SK-N-SH (cell line): Measurements from ENCODE around the gene SCT. TPM values are rescaled to one million over a fixed set of nuclear protein-coding genes. Genes with fewer than 3 reads are reported as not detected.

Source experiments
- CTCF ChIA-PET: fragments of 300-600, 350-600 bp; formaldehyde crosslinking; extraction: SDS; loops from one replicate; lab custom pipeline; 2021; lab: Yijun Ruan, JAX
- POLR2A ChIA-PET: fragments of 350-600 bp; sonication (Branson Sonifier 250); formaldehyde crosslinking; extraction: SDS; loops from one replicate; lab custom pipeline; 2020; ENCODE audit warnings: antibody characterized with exemption, inconsistent platforms; lab: Yijun Ruan, JAX
- DNase-seq: peaks from one replicate; pipeline ENCODE4 v3.0.0; 2012
- H2AFZ ChIP-seq: fragments of 200-600 bp; sonication (generic); 2 replicates; pipeline ENCODE4 v1.8.1; 2016; ENCODE audit warnings: antibody characterized with exemption, mild to moderate bottlenecking, low read depth
- H3F3A ChIP-seq: fragments of 200-600 bp; sonication (generic); replicated peaks from 2 replicates; pipeline ENCODE3; 2016; ENCODE audit warnings: antibody characterized with exemption, mild to moderate bottlenecking; ENCODE audit not compliant: insufficient read depth
- H3K27ac ChIP-seq, 2 experiments: fragments of 200-500 bp in 1 of 2; fragments of 200-600 bp in 1 of 2; sonication (Bioruptor generic) in 1 of 2; sonication (generic), shearing (Covaris generic) in 1 of 2; 2 replicates each; pipeline versions ENCODE4 v1.5.1 to v1.6.1; 2014 to 2016; ENCODE audit warnings: low read depth in 2 of 2, inconsistent platforms in 1 of 2, low read length in 1 of 2, mild to moderate bottlenecking in 1 of 2, mixed read lengths in 1 of 2
- H3K27me3 ChIP-seq: fragments of 200-600 bp; sonication (generic), shearing (Covaris generic); 2 replicates; pipeline ENCODE4 v1.6.1; 2016; ENCODE audit warnings: mixed run types; ENCODE audit not compliant: insufficient read depth
- H3K36me3 ChIP-seq, 2 experiments: fragments of 200-500 bp in 1 of 2; fragments of 200-600 bp in 1 of 2; sonication (Bioruptor generic) in 1 of 2; sonication (generic) in 1 of 2; replicated peaks in 1 of 2; 2 replicates each; pipeline versions ENCODE3 to v1.5.1; 2014 to 2016; ENCODE audit warnings: low read length in 1 of 2, mild to moderate bottlenecking in 1 of 2; ENCODE audit not compliant: insufficient read depth in 2 of 2, control insufficient read depth in 1 of 2
- H3K4me1 ChIP-seq, 2 experiments: fragments of 200-500 bp in 1 of 2; fragments of 200-600 bp in 1 of 2; sonication (Bioruptor generic) in 1 of 2; sonication (generic), shearing (Covaris generic) in 1 of 2; 2 replicates each; pipeline versions ENCODE4 v1.5.1 to v1.6.1; 2014 to 2016; ENCODE audit warnings: low read depth in 1 of 2, low read length in 1 of 2, mixed run types in 1 of 2; ENCODE audit not compliant: insufficient read depth in 2 of 2, control insufficient read depth in 1 of 2
- H3K4me2 ChIP-seq: fragments of 200-600 bp; sonication (generic), shearing (Covaris generic); 2 replicates; pipeline ENCODE4 v1.6.1; 2017; ENCODE audit warnings: mixed run types
- H3K4me3 ChIP-seq, 2 experiments: fragments of 200-500 bp in 1 of 2; fragments of 200-600 bp in 1 of 2; sonication (Bioruptor generic) in 1 of 2; sonication (generic), shearing (Covaris generic) in 1 of 2; 2 replicates each; pipeline versions ENCODE4 v1.5.1 to v1.8.1; 2014 to 2016; ENCODE audit warnings: low read depth in 2 of 2, inconsistent platforms in 1 of 2, low read length in 1 of 2, mild to moderate bottlenecking in 1 of 2, mixed read lengths in 1 of 2, moderate library complexity in 1 of 2
- H3K79me2 ChIP-seq: fragments of 200-600 bp; sonication (generic); 2 replicates; pipeline ENCODE4 v1.8.1; 2017; ENCODE audit warnings: mild to moderate bottlenecking; ENCODE audit not compliant: insufficient read depth
- H3K9ac ChIP-seq: fragments of 200-600 bp; sonication (generic); 2 replicates; pipeline ENCODE4 v1.6.1; 2017; ENCODE audit warnings: mixed run types
- H3K9me2 ChIP-seq: fragments of 200-600 bp; sonication (generic); 2 replicates; pipeline ENCODE4 v1.6.1; 2017; ENCODE audit warnings: mixed run types
- H3K9me3 ChIP-seq: fragments of 200-600 bp; sonication (generic); 2 replicates; pipeline ENCODE4 v1.6.1; 2017; ENCODE audit warnings: mixed run types, mild to moderate bottlenecking, moderate library complexity
- H4K20me1 ChIP-seq: fragments of 200-600 bp; sonication (generic); 2 replicates; pipeline ENCODE4 v1.6.1; 2017; ENCODE audit warnings: mild to moderate bottlenecking, mixed run types; ENCODE audit not compliant: insufficient read depth
- EZH2phosphoT487 ChIP-seq: fragments of 200-600 bp; sonication (generic); IDR thresholded peaks from 2 replicates; pipeline ENCODE4 v1.6.1; 2017; ENCODE audit warnings: low read depth, mixed run types, mild to moderate bottlenecking, antibody characterized with exemption, moderate library complexity, borderline replicate concordance
- FOSL2 ChIP-seq: IDR thresholded peaks from 2 replicates; pipeline ENCODE4 v1.4.0; 2012; ENCODE audit warnings: low read depth, mild to moderate bottlenecking, moderate library complexity, borderline replicate concordance
- RFX5 ChIP-seq: IDR thresholded peaks from 2 replicates; pipeline ENCODE4 v1.6.1; 2012; ENCODE audit warnings: mild to moderate bottlenecking, improper control_type of control experiment, low read length
- RXRA ChIP-seq: IDR thresholded peaks from 2 replicates; pipeline ENCODE4 v1.4.0; 2012; ENCODE audit warnings: low read depth, mild to moderate bottlenecking, borderline replicate concordance
- TAF1 ChIP-seq: IDR thresholded peaks from 2 replicates; pipeline ENCODE4 v1.6.1; 2012; ENCODE audit warnings: low read depth, mild to moderate bottlenecking, low read length, moderate library complexity, borderline replicate concordance
- TCF12 ChIP-seq: IDR thresholded peaks from 2 replicates; pipeline ENCODE4 v1.4.0; 2012
- TEAD4 ChIP-seq: IDR thresholded peaks from 2 replicates; pipeline ENCODE4 v1.4.0; 2012; ENCODE audit warnings: mild to moderate bottlenecking, borderline replicate concordance; ENCODE audit not compliant: insufficient read depth
- WGBS: methylation state at CpG from one replicate; pipeline ENCODE4 v1.1.6; 2017; ENCODE audit warnings: low lambda C conversion rate; 5-methylcytosine and 5-hydroxymethylcytosine counted together
- polyA plus RNA-seq, 3 experiments: library from polyadenylated mRNA; depleted of rRNA; stranded (reverse); fragments of >200 nt; gene quantifications; 2 replicates each; pipeline ENCODE4 v1.2.3, GENCODE V29; 2012
- TF ChIP-seq, protein P1 (sequence below): IDR thresholded peaks from 2 replicates; pipeline ENCODE4 v1.6.1; 2012; ENCODE audit warnings: mild to moderate bottlenecking, low read depth, low read length, moderate library complexity

The SCT gene
- polyA plus RNA-seq, 1 of the 3 experiments (the other 2 are of a cell fraction) = not detected

DNA sequence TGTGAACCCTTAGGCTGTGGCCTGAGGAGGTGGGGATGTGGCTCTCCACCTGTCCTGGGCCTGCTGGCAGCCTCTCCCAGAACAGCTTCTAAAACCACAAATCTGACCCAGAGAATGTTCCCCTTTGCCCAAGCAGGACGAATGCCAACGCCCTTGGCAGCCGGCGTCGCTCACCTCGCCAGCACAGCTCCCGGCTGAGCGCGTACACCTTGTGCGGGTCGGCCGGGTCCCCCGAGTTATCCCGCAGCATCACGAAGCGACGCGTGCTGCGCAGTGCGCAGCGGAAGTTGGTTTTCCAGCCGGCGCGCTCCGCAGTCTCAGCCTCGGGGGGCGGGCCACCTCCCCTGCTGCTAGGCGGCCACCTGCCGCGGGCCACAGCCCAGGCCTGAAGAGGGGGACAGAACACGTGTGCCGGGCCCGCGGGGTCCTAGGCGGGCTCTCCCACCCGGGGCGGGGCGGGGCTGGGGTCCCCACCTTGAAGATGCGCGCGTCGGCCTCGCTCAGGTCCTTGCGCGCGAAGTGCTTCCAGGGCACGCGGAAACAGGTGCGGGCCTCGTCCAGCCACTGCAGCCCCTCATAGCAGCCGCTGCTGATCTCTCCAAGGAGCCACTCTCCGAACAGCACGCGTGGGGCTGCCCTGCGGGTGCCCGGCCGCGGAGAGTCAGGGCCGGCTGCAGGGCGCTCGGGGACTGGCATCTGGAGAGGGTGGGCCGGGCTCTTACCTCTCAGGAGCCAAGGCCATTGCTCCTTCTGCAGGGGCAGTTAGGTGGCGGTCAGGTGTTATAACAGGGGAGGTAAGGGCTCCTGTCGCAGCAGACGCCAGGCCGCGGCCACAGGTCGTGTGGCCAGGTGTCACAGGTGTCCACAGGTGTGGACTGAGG, 12.1 kb downstream of the SCT start:
- Histone ChIP-seq H4K20me1 (peaks cover 31% of the 10 kb centered on the region), H3F3A (peaks cover 6% of the 10 kb centered on the region), H3K27me3 (no peaks in the 10 kb centered on the region), H3K4me1 (peaks cover 0 to 14% of the 10 kb centered on the region in 2 experiments; a peak in 1 of 4 replicates), H3K9me2 (no peaks in the 10 kb centered on the region), H3K9ac (peak overlapping the region; percentile 77), H3K27ac (peak overlapping the region; percentile 76 to 84), H3K79me2 (peaks cover 8% of the 10 kb centered on the region; the same call in 1 of the 2 replicates), H3K9me3 (no peaks in the 10 kb centered on the region), H3K4me2 (peak overlapping the region; percentile 96), H3K4me3 (peak overlapping the region; percentile 56 to 77), H3K36me3 (peaks cover 13 to 38% of the 10 kb centered on the region in 2 experiments), H2AFZ (no peak overlapping the region)
- TF ChIP-seq RFX5 (no peak), TAF1 (no peak), TEAD4 (no peak), EZH2phosphoT487 (no peak), FOSL2 (no peak), RXRA (no peak)
- TF ChIP-seq, protein P1, sequence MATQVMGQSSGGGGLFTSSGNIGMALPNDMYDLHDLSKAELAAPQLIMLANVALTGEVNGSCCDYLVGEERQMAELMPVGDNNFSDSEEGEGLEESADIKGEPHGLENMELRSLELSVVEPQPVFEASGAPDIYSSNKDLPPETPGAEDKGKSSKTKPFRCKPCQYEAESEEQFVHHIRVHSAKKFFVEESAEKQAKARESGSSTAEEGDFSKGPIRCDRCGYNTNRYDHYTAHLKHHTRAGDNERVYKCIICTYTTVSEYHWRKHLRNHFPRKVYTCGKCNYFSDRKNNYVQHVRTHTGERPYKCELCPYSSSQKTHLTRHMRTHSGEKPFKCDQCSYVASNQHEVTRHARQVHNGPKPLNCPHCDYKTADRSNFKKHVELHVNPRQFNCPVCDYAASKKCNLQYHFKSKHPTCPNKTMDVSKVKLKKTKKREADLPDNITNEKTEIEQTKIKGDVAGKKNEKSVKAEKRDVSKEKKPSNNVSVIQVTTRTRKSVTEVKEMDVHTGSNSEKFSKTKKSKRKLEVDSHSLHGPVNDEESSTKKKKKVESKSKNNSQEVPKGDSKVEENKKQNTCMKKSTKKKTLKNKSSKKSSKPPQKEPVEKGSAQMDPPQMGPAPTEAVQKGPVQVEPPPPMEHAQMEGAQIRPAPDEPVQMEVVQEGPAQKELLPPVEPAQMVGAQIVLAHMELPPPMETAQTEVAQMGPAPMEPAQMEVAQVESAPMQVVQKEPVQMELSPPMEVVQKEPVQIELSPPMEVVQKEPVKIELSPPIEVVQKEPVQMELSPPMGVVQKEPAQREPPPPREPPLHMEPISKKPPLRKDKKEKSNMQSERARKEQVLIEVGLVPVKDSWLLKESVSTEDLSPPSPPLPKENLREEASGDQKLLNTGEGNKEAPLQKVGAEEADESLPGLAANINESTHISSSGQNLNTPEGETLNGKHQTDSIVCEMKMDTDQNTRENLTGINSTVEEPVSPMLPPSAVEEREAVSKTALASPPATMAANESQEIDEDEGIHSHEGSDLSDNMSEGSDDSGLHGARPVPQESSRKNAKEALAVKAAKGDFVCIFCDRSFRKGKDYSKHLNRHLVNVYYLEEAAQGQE = no peak
- POLR2A ChIA-PET = interaction anchor here (0.7 kb wide), 1 partner anchor 8 kb away, joined by 3 read pairs; no protein-coding TSS in a partner anchor
- 75% methylated on average over 39 of the region's 68 CpGs for WGBS
- CTCF ChIA-PET = interaction anchor here (1.9 kb wide), 1 partner anchor 96 kb away, joined by 5 read pairs; no protein-coding TSS in a partner anchor
- no peak for DNase-seq

DNA sequence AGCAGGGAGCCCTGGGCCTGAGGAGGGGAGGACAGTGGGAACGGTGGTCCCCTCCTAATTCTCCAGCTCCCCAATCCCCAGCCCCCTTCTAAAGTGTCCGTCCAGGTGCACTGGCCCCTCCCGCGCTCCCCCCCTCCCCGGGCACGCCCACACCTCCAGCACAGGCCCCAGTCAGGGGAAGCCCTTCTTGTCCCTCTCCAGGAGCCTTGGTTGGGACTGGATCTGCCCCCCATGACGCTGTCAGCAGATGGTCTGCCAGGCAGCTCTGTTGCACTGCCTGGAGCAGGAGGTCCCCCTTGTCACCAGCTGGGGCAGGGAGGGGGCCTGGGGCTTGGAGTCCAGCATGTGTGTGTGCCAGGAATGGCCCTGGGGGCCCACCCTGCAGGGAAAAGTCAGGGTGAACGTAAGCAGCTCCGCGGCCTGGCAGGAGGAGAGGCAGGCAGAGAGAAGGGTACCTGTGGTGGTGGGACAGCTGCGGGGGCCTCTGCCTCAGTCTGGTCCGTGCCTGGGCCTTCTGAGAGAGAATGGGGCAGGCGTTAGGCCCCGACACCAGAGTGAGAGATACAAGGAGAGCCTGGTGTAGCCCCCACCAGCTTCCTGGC, 12.9 kb downstream of the SCT start:
- Histone ChIP-seq H3F3A (peaks cover 6% of the 10 kb centered on the region), H3K36me3 (peaks cover 13 to 46% of the 10 kb centered on the region in 2 experiments), H3K9me3 (no peaks in the 10 kb centered on the region), H3K4me1 (peaks cover 0 to 14% of the 10 kb centered on the region in 2 experiments; a peak in 1 of 4 replicates), H3K4me3 (no peak overlapping the region), H2AFZ (no peak overlapping the region), H3K79me2 (peaks cover 8% of the 10 kb centered on the region; the same call in 1 of the 2 replicates), H3K27me3 (no peaks in the 10 kb centered on the region), H3K9ac (no peak overlapping the region), H4K20me1 (peaks cover 31% of the 10 kb centered on the region), H3K4me2 (peak overlapping the region; percentile 96; the same call in 1 of the 2 replicates), H3K27ac (no peak overlapping the region; a peak in 1 of 4 replicates)
- CTCF ChIA-PET = interaction anchor here (1.4 to 1.9 kb wide), 2 partner anchors 33 to 96 kb away, joined by 3 to 5 read pairs; no protein-coding TSS in a partner anchor
- no peak for TF ChIP-seq TCF12
- TF ChIP-seq, all 33 proteins: peak for 0
- DNase-seq = no peak
- H3K9me2 ChIP-seq = no peaks in the 10 kb centered on the region
- WGBS = 81% methylated on average over 10 of the region's 14 CpGs
- POLR2A ChIA-PET = interaction anchor here (0.9 to 1.0 kb wide), 2 partner anchors 38 to 54 kb away, joined by 3 read pairs; no protein-coding TSS in a partner anchor
